Neural cell (in vitro differentiated cells): ENCODE results near the gene PCDH15. TPM values are rescaled to one million over a fixed set of nuclear protein-coding genes. Genes with fewer than 3 reads are reported as not detected.

Experiments
- H2AFZ ChIP-seq: fragments of 200-600, 300-800 bp; sonication (generic), shearing (Covaris generic); 2 replicates; pipeline ENCODE4 v1.6.0; 2014; ENCODE audit warnings: low read depth, mild to moderate bottlenecking, antibody characterized with exemption, low read length, moderate library complexity
- H3F3A ChIP-seq: fragments of 200-600 bp; shearing (Covaris generic); 2 replicates; pipeline ENCODE4 v1.6.1; 2016; ENCODE audit warnings: mild to moderate bottlenecking, moderate library complexity, mixed read lengths, antibody characterized with exemption, low read length; ENCODE audit not compliant: insufficient read depth, poor library complexity, severe bottlenecking
- H3K27ac ChIP-seq: fragments of 200-600, 300-800 bp; sonication (generic), shearing (Covaris generic); 2 replicates; pipeline ENCODE4 v1.5.1; 2014; ENCODE audit warnings: mild to moderate bottlenecking, low read length, moderate library complexity
- H3K27me3 ChIP-seq: fragments of 300-800, 200-600 bp; sonication (generic), shearing (Covaris generic); 2 replicates; pipeline ENCODE4 v1.6.0; 2014; ENCODE audit warnings: mild to moderate bottlenecking, low read depth, low read length, moderate library complexity; ENCODE audit not compliant: insufficient read depth
- H3K36me3 ChIP-seq: fragments of 300-800, 200-600 bp; sonication (generic), shearing (Covaris generic); 2 replicates; pipeline ENCODE4 v1.5.1; 2014; ENCODE audit warnings: mild to moderate bottlenecking, antibody characterized with exemption, low read length, moderate library complexity; ENCODE audit not compliant: insufficient read depth
- H3K4me2 ChIP-seq: fragments of 300-800, 200-600 bp; sonication (generic), shearing (Covaris generic); 2 replicates; pipeline ENCODE4 v1.6.0; 2014; ENCODE audit warnings: mild to moderate bottlenecking, low read length
- H3K4me3 ChIP-seq: fragments of 300-800, 200-600 bp; sonication (generic), shearing (Covaris generic); 2 replicates; pipeline ENCODE4 v1.5.1; 2014; ENCODE audit warnings: mild to moderate bottlenecking, low read length, moderate library complexity
- H3K79me2 ChIP-seq: fragments of 200-600 bp; shearing (Covaris generic); replicated peaks from 2 replicates; pipeline ENCODE4 v1.6.0; 2014; ENCODE audit warnings: mild to moderate bottlenecking, low read length, moderate library complexity; ENCODE audit not compliant: insufficient read depth
- H3K9ac ChIP-seq: fragments of 300-800, 200-600 bp; sonication (generic), shearing (Covaris generic); 2 replicates; pipeline ENCODE4 v1.6.1; 2016; ENCODE audit warnings: mild to moderate bottlenecking, low read length, mixed read lengths
- H3K9me2 ChIP-seq: fragments of 200-600 bp; shearing (Covaris generic); 2 replicates; pipeline ENCODE4 v1.6.1; 2016; ENCODE audit warnings: mild to moderate bottlenecking, low read length, mixed read lengths; ENCODE audit not compliant: insufficient read depth
- H3K9me3 ChIP-seq: fragments of 200-600, 300-800 bp; sonication (generic), shearing (Covaris generic); 2 replicates; pipeline ENCODE4 v1.6.1; 2016; ENCODE audit warnings: mild to moderate bottlenecking, mixed run types, low read length, moderate library complexity, mixed read lengths
- H4K20me1 ChIP-seq: fragments of 200-600 bp; shearing (Covaris generic); 2 replicates; pipeline ENCODE4 v1.6.1; 2016; ENCODE audit warnings: mild to moderate bottlenecking, mixed run types; ENCODE audit not compliant: insufficient read depth
- CTCF ChIP-seq: fragments of 450-650 bp; IDR thresholded peaks from 2 replicates; pipeline ENCODE4 v1.5.1; 2014; ENCODE audit warnings: antibody characterized with exemption, mild to moderate bottlenecking, moderate library complexity; ENCODE audit not compliant: poor library complexity, severe bottlenecking
- EP300 ChIP-seq: fragments of 450-650 bp; conservative IDR thresholded peaks from 2 replicates; pipeline ENCODE4 v1.6.1; 2014; ENCODE audit warnings: antibody characterized with exemption, mild to moderate bottlenecking, moderate library complexity; ENCODE audit not compliant: poor library complexity, severe bottlenecking
- EZH2 ChIP-seq: fragments of 200-600, 300-800 bp; shearing (Covaris generic), sonication (generic); IDR thresholded peaks from 2 replicates; pipeline ENCODE4 v1.6.1; 2014; ENCODE audit warnings: antibody characterized with exemption, low read length, borderline replicate concordance, mild to moderate bottlenecking; ENCODE audit not compliant: insufficient read depth, poor library complexity, severe bottlenecking
- MXI1 ChIP-seq: fragments of 450-650 bp; conservative IDR thresholded peaks from 2 replicates; pipeline ENCODE4 v1.6.1; 2014; ENCODE audit warnings: antibody characterized with exemption, mild to moderate bottlenecking; ENCODE audit not compliant: poor library complexity, severe bottlenecking
- POLR2AphosphoS5 ChIP-seq: IDR thresholded peaks from 2 replicates; pipeline ENCODE4 v1.6.1; 2012
- RAD21 ChIP-seq: fragments of 450-650 bp; conservative IDR thresholded peaks from 2 replicates; pipeline ENCODE4 v1.6.1; 2014; ENCODE audit warnings: antibody characterized with exemption, mild to moderate bottlenecking, moderate library complexity
- REST ChIP-seq: IDR thresholded peaks from 2 replicates; pipeline ENCODE4 v1.6.1; 2012; ENCODE audit warnings: borderline replicate concordance
- SMC3 ChIP-seq: fragments of 450-650 bp; conservative IDR thresholded peaks from 2 replicates; pipeline ENCODE4 v1.6.1; 2014; ENCODE audit warnings: antibody characterized with exemption, mild to moderate bottlenecking, moderate library complexity; ENCODE audit not compliant: poor library complexity
- TAF1 ChIP-seq: IDR thresholded peaks from 2 replicates; pipeline ENCODE4 v1.6.1; 2012; ENCODE audit warnings: low read depth
- polyA plus RNA-seq: library from polyadenylated mRNA; depleted of rRNA; stranded (reverse); fragments of >200 nt; gene quantifications from 2 replicates; pipeline ENCODE4 v1.2.3, GENCODE V29; 2014

PCDH15 gene
- polyA plus RNA-seq, 1 donor from 2014 or later, result 1.2 TPM

- Histone ChIP-seq H3K27ac (no peak overlapping the region), H3K79me2 (no peaks in the 10 kb centered on the region), H3K9me3 (no peaks in the 10 kb centered on the region), H3K27me3 (no peaks in the 10 kb centered on the region), H3K9ac (no peak overlapping the region), H3K4me3 (no peak overlapping the region), H3K36me3 (no peaks in the 10 kb centered on the region), H4K20me1 (no peaks in the 10 kb centered on the region), H3F3A (peaks cover 3% of the 10 kb centered on the region), H3K9me2 (no peaks in the 10 kb centered on the region), H3K4me2 (no peak overlapping the region), H2AFZ (no peak overlapping the region)
- TF ChIP-seq TAF1, result no peak
Observed at GRCh38 chr10:54691331-54691730, 109.7 kb downstream of the PCDH15 start.

- Histone ChIP-seq H3K27me3 (no peaks in the 10 kb centered on the region), H3K27ac (no peak overlapping the region), H3F3A (no peaks in the 10 kb centered on the region), H3K4me2 (no peak overlapping the region), H3K79me2 (no peaks in the 10 kb centered on the region), H3K9ac (no peak overlapping the region), H2AFZ (no peak overlapping the region), H3K36me3 (no peaks in the 10 kb centered on the region), H3K4me3 (no peak overlapping the region), H3K9me2 (no peaks in the 10 kb centered on the region), H4K20me1 (no peaks in the 10 kb centered on the region), H3K9me3 (no peaks in the 10 kb centered on the region)
- no peak for TF ChIP-seq TAF1
- no peak for TF ChIP-seq POLR2AphosphoS5
- no peak for TF ChIP-seq SMC3
- no peak for TF ChIP-seq EP300
- TF ChIP-seq RAD21, result no peak
- no peak for TF ChIP-seq EZH2
- TF ChIP-seq MXI1, result no peak
- TF ChIP-seq REST, result no peak
- no peak for TF ChIP-seq CTCF
Observed at GRCh38 chr10:54682554-54682953, 118.5 kb downstream of the PCDH15 start.

GRCh38 chr10:54681136-54681535 is 119.9 kb downstream of the PCDH15 start:
- no peak for TF ChIP-seq RAD21
- TF ChIP-seq EZH2, result no peak
- no peak for TF ChIP-seq POLR2AphosphoS5
- TF ChIP-seq TAF1, result no peak
- Histone ChIP-seq H4K20me1 (no peaks in the 10 kb centered on the region), H3K9me3 (no peaks in the 10 kb centered on the region), H2AFZ (no peak overlapping the region), H3K79me2 (no peaks in the 10 kb centered on the region), H3K4me3 (no peak overlapping the region), H3K27ac (no peak overlapping the region), H3K36me3 (no peaks in the 10 kb centered on the region), H3F3A (no peaks in the 10 kb centered on the region), H3K4me2 (no peak overlapping the region), H3K27me3 (no peaks in the 10 kb centered on the region), H3K9me2 (no peaks in the 10 kb centered on the region), H3K9ac (no peak overlapping the region)
